SIG-M5 treated with dmso at 0.1 percent for 504 hours (cell line): ENCODE data around the gene APBB1IP.
"Not testable (repeated sequence)": the region's sequence is repeated elsewhere in the genome, so short reads cannot be mapped to it uniquely, and the experiment has no call there.

Experiments used
- DNase-seq: peaks from one replicate; lab custom pipeline; 2025; ENCODE audit not compliant: unreplicated experiment; lab: John Stamatoyannopoulos, UW

The APBB1IP gene

GRCh38 chr10:26474845-26475244, 36.7 kb downstream of the APBB1IP start:
- not testable (repeated sequence) for DNase-seq

GRCh38 chr10:26475386-26475785, 37.2 kb downstream of the APBB1IP start:
- no peak for DNase-seq

GRCh38 chr10:26477501-26477900, 39.4 kb downstream of the APBB1IP start:
- no peak for DNase-seq

GRCh38 chr10:26478061-26478460, 39.9 kb downstream of the APBB1IP start:
- no peak for DNase-seq

- peak; percentile 67 for DNase-seq
These were observed 41.8 kb downstream of the APBB1IP start for GRCh38 chr10:26479766-26480492.

- DNase-seq: no peak
These were observed 43.2 kb downstream of the APBB1IP start for GRCh38 chr10:26481315-26481692.

GRCh38 chr10:26481914-26482550, 43.9 kb downstream of the APBB1IP start:
- DNase-seq: peak; percentile 86

GRCh38 chr10:26483554-26483953, 45.4 kb downstream of the APBB1IP start:
- DNase-seq: no peak

- no peak for DNase-seq
These were observed 47.2 kb downstream of the APBB1IP start for GRCh38 chr10:26485150-26485941.

GRCh38 chr10:26486304-26486703, 48.2 kb downstream of the APBB1IP start:
- DNase-seq: no peak

- DNase-seq: peak; percentile 42
These were observed 49.1 kb downstream of the APBB1IP start for GRCh38 chr10:26486990-26487850.

- DNase-seq: no peak
These were observed 50.2 kb downstream of the APBB1IP start for GRCh38 chr10:26488344-26488743.

- no peak for DNase-seq
These were observed 50.9 kb downstream of the APBB1IP start for GRCh38 chr10:26489081-26489480.

GRCh38 chr10:26490367-26490766, 52.2 kb downstream of the APBB1IP start:
- not testable (repeated sequence) for DNase-seq

GRCh38 chr10:26491276-26491675, 53.1 kb downstream of the APBB1IP start:
- DNase-seq: no peak

GRCh38 chr10:26491934-26492333, 53.8 kb downstream of the APBB1IP start:
- no peak for DNase-seq

- not testable (repeated sequence) for DNase-seq
These were observed 54.6 kb downstream of the APBB1IP start for GRCh38 chr10:26492725-26493124.

- DNase-seq: no peak
These were observed 55.9 kb downstream of the APBB1IP start for GRCh38 chr10:26494018-26494417.

GRCh38 chr10:26499426-26499825, 61.3 kb downstream of the APBB1IP start:
- no peak for DNase-seq

- DNase-seq: no peak
These were observed 64.8 kb downstream of the APBB1IP start for GRCh38 chr10:26502986-26503385.

- DNase-seq: no peak
These were observed 65.8 kb downstream of the APBB1IP start for GRCh38 chr10:26503911-26504310.
